ENCODE results near the gene PLEKHO1.

DNA sequence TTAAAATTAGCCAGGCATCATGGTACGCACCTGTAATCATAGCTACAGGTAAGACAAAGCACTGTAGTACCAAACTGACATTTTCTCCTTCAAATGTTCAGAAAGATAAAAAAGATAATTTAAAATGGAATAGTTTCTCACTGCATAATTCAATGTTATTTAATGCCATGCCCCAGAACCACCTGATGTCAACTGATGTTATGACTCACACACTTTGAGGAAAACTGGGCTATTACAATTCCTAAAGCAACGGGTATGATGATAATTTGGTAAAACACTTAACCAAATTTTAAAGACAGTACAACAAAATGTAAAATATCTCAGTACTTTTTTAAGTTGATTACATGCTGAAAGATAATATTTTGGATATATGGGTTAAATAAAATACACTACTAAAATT, 22.9 kb upstream of the PLEKHO1 start:
- TF ChIP-seq, protein P1, sequence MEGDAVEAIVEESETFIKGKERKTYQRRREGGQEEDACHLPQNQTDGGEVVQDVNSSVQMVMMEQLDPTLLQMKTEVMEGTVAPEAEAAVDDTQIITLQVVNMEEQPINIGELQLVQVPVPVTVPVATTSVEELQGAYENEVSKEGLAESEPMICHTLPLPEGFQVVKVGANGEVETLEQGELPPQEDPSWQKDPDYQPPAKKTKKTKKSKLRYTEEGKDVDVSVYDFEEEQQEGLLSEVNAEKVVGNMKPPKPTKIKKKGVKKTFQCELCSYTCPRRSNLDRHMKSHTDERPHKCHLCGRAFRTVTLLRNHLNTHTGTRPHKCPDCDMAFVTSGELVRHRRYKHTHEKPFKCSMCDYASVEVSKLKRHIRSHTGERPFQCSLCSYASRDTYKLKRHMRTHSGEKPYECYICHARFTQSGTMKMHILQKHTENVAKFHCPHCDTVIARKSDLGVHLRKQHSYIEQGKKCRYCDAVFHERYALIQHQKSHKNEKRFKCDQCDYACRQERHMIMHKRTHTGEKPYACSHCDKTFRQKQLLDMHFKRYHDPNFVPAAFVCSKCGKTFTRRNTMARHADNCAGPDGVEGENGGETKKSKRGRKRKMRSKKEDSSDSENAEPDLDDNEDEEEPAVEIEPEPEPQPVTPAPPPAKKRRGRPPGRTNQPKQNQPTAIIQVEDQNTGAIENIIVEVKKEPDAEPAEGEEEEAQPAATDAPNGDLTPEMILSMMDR (conservative IDR thresholded peaks at IDR 0.05 in 1 of 2, IDR thresholded peaks at IDR 0.05 in 1 of 2; ENCODE audit: low read depth in 1 of 2, low read length in 2 of 2): no peak
- no peak for TF ChIP-seq EZH2 (IDR thresholded peaks at IDR 0.05; ENCODE audit: low read length, missing control alignments)

All from fibroblast of lung (primary cell).